Measurements from ENCODE around the gene CRIP1. TPM values are rescaled to one million over a fixed set of nuclear protein-coding genes. Genes with fewer than 3 reads are reported as not detected.

Gene CRIP1
- total and polyA plus RNA-seq, 2 donors (not counting 1 experiment from before 2014, with no cell fraction given) = 210 to 563 TPM

GRCh38 chr14:105495101-105495989, 8.7 kb downstream of the CRIP1 start:
- no peaks in the 10 kb centered on the region for H3K9me3 ChIP-seq (ENCODE audit: control extremely low read depth in 1 of 3, control insufficient read depth in 2 of 3, insufficient read depth in 1 of 3, low read length in 2 of 3)
- Mint-ChIP-seq H3K9me3 (ENCODE audit: insufficient read depth) (no peaks in the 10 kb centered on the region), H3K4me1 (peaks cover 7% of the 10 kb centered on the region), H3K4me3 (no peak overlapping the region), H3K27me3 (no peaks in the 10 kb centered on the region), H3K27ac (no peak overlapping the region)
- H3K27me3 ChIP-seq (replicated peaks in 1 of 4; ENCODE audit: control extremely low read depth in 1 of 4, control insufficient read depth in 3 of 4, insufficient read depth in 4 of 4, low read length in 3 of 4) = no peaks in the 10 kb centered on the region
- H3K9ac ChIP-seq (ENCODE audit: low read length) = no peak overlapping the region
- ChIA-PET CTCF (no interaction called here), POLR2A (no interaction called here)
- peaks cover 2% of the 10 kb centered on the region for H3K79me2 ChIP-seq (ENCODE audit: control insufficient read depth, insufficient read depth, low read length)
- peaks cover 8% of the 10 kb centered on the region for H4K20me1 ChIP-seq (ENCODE audit: control insufficient read depth, insufficient read depth, low read length, poor library complexity, severe bottlenecking)
- peak; percentile 32 for DNase-seq
- intact Hi-C loops (cut with micrococcal nuclease) = no loop called here
- H3K36me3 ChIP-seq (replicated peaks in 1 of 2; ENCODE audit: control extremely low read depth in 1 of 2, control insufficient read depth in 1 of 2, extremely low read depth in 1 of 2, insufficient read depth in 2 of 2, low read length in 1 of 2) = peaks cover 0 to 3% of the 10 kb centered on the region in 2 experiments
- 97% methylated on average over 18 of the region's 18 CpGs for WGBS (ENCODE audit: insufficient coverage)
- ATAC-seq (ENCODE audit: low read depth) = no peak
- H3K4me2 ChIP-seq (replicated peaks; ENCODE audit: low read depth, low read length, poor library complexity, severe bottlenecking) = no peak overlapping the region
- TF ChIP-seq CTCF (IDR thresholded peaks at IDR 0.05) (no peak), EZH2 (IDR thresholded peaks at IDR 0.05; ENCODE audit: borderline replicate concordance, insufficient read depth, low read depth, low read length, poor library complexity, severe bottlenecking) (no peak)
- no peak overlapping the region for H3K27ac ChIP-seq (ENCODE audit: low read length in 2 of 2)
- H2AFZ ChIP-seq (ENCODE audit: insufficient read depth, low read depth, low read length, poor library complexity, severe bottlenecking) = no peak overlapping the region
- H3K4me1 ChIP-seq (ENCODE audit: control insufficient read depth in 2 of 2, insufficient read depth in 2 of 2, low read length in 2 of 2) = peaks cover 5 to 13% of the 10 kb centered on the region in 2 donors
- H3K4me3 ChIP-seq (ENCODE audit: control extremely low read depth in 1 of 5, extremely low read depth in 1 of 5, insufficient read depth in 1 of 5, low read depth in 2 of 5, low read length in 4 of 5) = no peak overlapping the region
